T-helper 17 cell (primary cell): ENCODE results near the gene RACK1. TPM values are rescaled to one million over a fixed set of nuclear protein-coding genes. Genes with fewer than 3 reads are reported as not detected.
A peak's percentile ranks its signal among the peaks of the same experiment; 100 is the strongest.

ENCODE experiments used
- ATAC-seq: fragments of 150-1000 bp; cut with Tn5 transposase; 2 replicates; pipeline ENCODE4 v1.10.0; 2021; ENCODE audit warnings: mild to moderate bottlenecking, moderate library complexity
- DNase-seq, 3 donors: peaks; one replicate each; pipeline versions ENCODE4 v3.0.0 to v3.0.0-alpha.2; 2020 to 2021
- H3K9me3 ChIP-seq: one replicate; pipeline ENCODE4 v1.7.0; 2013; ENCODE audit warnings: low read length, mild to moderate bottlenecking; ENCODE audit not compliant: control insufficient read depth, poor library complexity, severe bottlenecking
- H3K27ac Mint-ChIP-seq: one replicate; pipeline ENCODE4 v1.8.0; 2022; ENCODE audit warnings: mild to moderate bottlenecking, moderate library complexity, mixed read lengths
- H3K27me3 Mint-ChIP-seq: one replicate; pipeline ENCODE4 v1.8.0; 2022; ENCODE audit warnings: mixed read lengths
- H3K36me3 Mint-ChIP-seq: one replicate; pipeline ENCODE4 v1.8.0; 2022; ENCODE audit warnings: low read depth, mixed read lengths
- H3K4me1 Mint-ChIP-seq: one replicate; pipeline ENCODE4 v1.8.0; 2022; ENCODE audit warnings: mild to moderate bottlenecking, mixed read lengths
- H3K4me3 Mint-ChIP-seq: one replicate; pipeline ENCODE4 v1.8.0; 2022; ENCODE audit warnings: mild to moderate bottlenecking, moderate library complexity, mixed read lengths
- total RNA-seq, 4 donors: library from RNA in 2 of 4; stranded (reverse) in 2 of 4; gene quantifications; one replicate each; pipeline ENCODE4 v1.2.3 and lab custom pipeline; 2022 to 2026

The RACK1 gene
- total RNA-seq, 2 donors from 2014 or later = 2,138 to 2,163 TPM

DNA sequence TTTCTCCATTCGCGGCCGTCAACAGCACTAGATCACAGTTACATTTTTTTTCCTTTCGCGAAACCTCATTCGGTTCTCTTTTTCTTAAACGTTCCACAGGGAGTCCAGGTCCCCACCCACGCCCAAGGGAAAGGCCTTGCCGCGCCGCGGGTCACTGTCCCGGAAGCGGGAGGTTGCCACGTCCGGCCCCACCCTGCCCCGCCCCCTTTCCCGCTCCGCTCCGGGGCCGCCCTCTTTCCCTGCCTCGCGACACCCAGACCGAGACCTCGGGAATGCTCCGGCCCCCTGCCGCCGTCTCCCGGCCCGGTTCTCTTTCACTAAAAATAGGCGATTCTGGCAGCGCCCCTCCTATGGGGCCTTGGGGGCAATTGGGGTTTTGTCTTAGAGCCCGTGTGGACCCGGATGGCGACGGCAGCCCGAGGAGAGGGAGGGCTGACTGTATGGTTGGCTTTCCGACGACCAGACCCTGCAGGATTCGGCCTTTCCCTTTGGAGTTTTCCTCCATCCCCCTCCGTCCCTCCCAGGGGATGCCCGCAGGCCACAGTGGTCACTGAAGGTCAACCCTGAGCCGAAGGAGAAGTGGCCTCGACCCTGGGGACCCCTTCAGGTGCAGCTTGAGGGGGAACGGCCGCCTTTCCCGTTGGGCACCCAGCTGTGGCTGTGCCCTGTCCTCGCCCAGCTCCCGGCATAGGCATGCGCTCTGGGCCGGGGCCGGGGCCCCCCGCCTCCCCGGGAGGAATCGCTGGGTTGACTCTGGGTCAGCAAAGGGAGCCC is 2.8 kb upstream of the RACK1 start:
- ATAC-seq (peak; percentile 25), DNase-seq (peak; percentile 26 to 70 (median 69))
- no peaks in the 10 kb centered on the region for H3K27me3 Mint-ChIP-seq
- H3K4me1 Mint-ChIP-seq = peaks cover 63% of the 10 kb centered on the region
- no peaks in the 10 kb centered on the region for H3K9me3 ChIP-seq
- peak overlapping the region; percentile 97 for H3K27ac Mint-ChIP-seq
- H3K4me3 Mint-ChIP-seq = peak overlapping the region; percentile 96
- peaks cover 5% of the 10 kb centered on the region for H3K36me3 Mint-ChIP-seq

DNA sequence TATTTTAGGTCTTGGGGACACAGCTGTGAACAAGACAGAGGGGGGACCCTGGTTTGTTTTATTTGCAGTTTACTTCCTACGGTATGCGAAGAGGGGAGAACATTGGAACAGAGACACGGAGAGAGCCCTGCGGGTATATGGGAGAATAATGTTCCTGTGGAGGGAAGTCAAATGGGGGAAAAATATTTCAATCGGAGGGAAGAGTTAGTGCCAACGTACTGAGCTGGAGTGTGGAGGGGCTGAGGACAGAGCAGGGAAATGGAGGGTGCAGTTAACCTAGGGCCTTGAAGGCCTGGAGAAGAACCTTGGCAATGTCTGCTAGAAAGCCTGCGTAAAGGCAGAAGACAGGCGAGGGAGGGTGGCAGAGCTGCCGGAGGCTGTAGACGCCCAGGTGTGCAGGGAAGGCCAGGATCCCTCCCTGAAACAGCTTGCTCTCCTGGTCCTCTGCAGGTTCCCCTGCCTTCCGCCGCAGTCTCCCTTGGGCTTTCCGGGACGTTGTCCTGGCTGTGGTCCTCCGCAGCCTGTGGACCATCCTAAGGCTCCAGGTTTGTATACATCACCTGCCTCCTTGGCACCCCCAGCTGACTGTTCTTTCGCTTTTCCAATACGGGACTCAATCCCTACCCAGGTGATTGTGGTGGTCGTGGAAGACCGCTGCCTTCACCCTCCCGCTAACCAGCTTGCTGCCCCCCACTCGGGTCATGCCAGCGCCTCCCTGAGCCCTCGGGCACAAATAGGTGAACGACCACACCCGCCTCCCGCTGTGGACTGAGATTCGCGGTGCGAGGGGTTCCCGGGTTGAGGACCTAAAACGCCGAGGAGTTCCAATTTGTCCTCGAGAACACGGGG is 1.9 kb upstream of the RACK1 start:
- ATAC-seq (no peak), DNase-seq (no peak)
- H3K9me3 ChIP-seq = no peaks in the 10 kb centered on the region
- peak overlapping the region; percentile 96 for H3K4me3 Mint-ChIP-seq
- peak overlapping the region; percentile 97 for H3K27ac Mint-ChIP-seq
- peaks cover 59% of the 10 kb centered on the region for H3K4me1 Mint-ChIP-seq
- no peaks in the 10 kb centered on the region for H3K27me3 Mint-ChIP-seq
- H3K36me3 Mint-ChIP-seq = peaks cover 4% of the 10 kb centered on the region

DNA sequence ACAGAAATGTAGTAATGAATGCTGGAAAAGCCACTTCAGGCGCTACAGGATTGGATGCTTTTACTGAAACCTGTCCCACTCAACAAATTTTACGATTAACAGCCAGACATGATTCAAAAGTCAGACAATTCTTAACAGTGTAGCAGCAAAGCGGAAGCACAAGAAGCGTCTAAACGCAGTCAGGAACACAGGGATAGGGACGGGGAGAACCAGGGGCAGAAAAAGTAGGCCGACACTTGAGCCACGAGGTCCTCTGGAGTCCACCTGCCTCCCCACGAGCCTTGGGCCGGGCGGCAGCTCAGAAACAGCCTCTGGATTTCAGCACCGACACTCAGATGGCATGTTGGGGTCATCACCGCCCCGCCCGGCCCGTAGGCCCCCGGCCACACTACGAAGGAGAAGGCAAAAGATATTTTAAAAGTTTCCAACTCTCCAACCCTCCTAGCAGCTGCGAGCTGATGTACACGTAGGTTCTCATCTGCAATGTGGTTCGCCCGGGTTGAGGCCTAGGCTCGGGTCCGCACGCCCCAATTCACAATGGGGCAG is 615 bp downstream of the RACK1 start:
- peaks cover 6% of the 10 kb centered on the region for H3K36me3 Mint-ChIP-seq
- H3K4me1 Mint-ChIP-seq = peaks cover 52% of the 10 kb centered on the region
- no peak for DNase-seq

DNA sequence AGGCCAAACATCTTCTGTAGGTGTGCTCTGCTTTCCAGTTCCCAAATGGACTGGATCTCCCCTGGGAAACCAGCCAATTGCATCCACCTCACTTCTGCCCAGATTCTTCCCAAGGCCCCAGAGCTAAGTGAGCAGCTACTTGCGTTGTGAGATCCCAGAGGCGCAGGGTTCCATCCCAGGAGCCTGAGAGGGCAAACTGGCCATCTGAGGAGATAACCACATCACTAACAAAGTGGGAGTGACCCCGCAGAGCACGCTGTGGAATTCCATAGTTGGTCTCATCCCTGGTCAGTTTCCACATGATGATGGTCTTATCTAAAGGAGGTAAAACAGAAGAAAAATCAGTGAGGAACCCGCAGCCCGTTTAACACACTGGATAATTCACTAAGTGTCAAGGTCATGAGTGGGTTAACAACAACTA is 1.7 kb downstream of the RACK1 start:
- H3K27ac Mint-ChIP-seq = peak overlapping the region; percentile 97
- ATAC-seq (no peak), DNase-seq (no peak)
- H3K4me3 Mint-ChIP-seq = peak overlapping the region; percentile 96
- H3K36me3 Mint-ChIP-seq = peaks cover 8% of the 10 kb centered on the region
- peaks cover 47% of the 10 kb centered on the region for H3K4me1 Mint-ChIP-seq
- no peaks in the 10 kb centered on the region for H3K27me3 Mint-ChIP-seq
- H3K9me3 ChIP-seq = no peaks in the 10 kb centered on the region

More for the DNA sequence above, 615 bp downstream of the RACK1 start:
- Mint-ChIP-seq H3K27me3 (no peaks in the 10 kb centered on the region), H3K4me3 (peak overlapping the region; percentile 96), H3K27ac (peak overlapping the region; percentile 97)
- no peak for ATAC-seq
- no peaks in the 10 kb centered on the region for H3K9me3 ChIP-seq

DNA sequence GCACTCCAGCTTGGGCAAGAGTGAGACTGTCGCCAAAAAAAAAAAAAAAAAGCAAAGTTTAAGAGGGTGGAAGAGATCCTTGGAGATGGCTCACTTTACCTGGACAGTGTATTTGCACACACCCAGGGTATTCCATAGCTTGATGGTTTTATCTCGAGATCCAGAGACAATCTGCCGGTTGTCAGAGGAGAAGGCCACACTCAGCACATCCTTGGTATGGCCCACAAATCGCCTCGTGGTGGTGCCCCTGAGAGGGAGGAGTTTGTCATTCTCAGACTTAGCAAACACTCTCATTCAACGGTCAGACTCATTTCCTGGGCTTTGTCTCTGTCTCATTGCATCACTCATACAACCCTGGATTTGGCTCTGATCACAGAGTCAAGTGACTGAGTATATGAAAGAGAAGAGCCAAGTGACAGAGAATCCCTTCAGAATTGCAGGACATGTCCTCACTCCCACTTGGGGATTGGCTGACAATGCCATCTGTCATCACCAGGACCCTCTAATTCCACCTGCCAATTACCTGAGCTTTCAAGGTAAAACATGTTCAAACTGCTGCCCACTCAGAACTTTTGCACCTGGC is 2.2 kb downstream of the RACK1 start:
- H3K36me3 Mint-ChIP-seq = peaks cover 8% of the 10 kb centered on the region
- ATAC-seq (peak; percentile 14), DNase-seq (no peak)
- H3K9me3 ChIP-seq = no peaks in the 10 kb centered on the region
- H3K27me3 Mint-ChIP-seq = no peaks in the 10 kb centered on the region
- peak overlapping the region; percentile 96 for H3K4me3 Mint-ChIP-seq
- H3K27ac Mint-ChIP-seq = peak overlapping the region; percentile 97
- peaks cover 47% of the 10 kb centered on the region for H3K4me1 Mint-ChIP-seq

DNA sequence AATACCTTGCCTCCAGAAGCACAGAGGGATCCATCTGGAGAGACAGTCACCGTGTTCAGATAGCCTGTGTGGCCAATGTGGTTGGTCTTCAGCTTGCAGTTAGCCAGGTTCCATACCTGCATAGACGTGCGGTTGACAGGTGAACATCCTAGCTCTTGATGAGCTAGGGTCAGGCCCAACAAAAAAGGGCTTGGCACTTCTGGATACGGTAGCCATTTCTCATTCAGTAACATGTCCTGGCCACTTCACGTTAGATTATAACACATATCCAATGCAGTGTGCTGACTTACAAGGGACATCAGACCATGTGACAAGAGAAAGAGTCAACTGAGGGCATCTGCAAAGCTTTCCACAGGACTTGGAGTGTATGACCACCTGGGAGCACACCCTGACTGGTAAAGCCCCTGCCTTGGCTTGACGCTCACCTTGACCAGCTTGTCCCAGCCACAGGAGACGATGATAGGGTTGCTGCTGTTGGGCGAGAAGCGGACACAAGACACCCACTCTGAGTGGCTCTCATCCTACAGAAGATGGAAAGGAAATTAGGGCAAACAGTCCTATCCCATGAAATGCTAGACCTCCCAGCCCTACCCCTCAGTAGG is 4.5 kb downstream of the RACK1 start:
- H3K4me3 Mint-ChIP-seq = peak overlapping the region; percentile 21
- H3K27ac Mint-ChIP-seq = peak overlapping the region; percentile 78
- no peaks in the 10 kb centered on the region for H3K9me3 ChIP-seq
- H3K27me3 Mint-ChIP-seq = no peaks in the 10 kb centered on the region
- ATAC-seq (no peak), DNase-seq (no peak)
- H3K4me1 Mint-ChIP-seq = peaks cover 33% of the 10 kb centered on the region
- peaks cover 10% of the 10 kb centered on the region for H3K36me3 Mint-ChIP-seq

DNA sequence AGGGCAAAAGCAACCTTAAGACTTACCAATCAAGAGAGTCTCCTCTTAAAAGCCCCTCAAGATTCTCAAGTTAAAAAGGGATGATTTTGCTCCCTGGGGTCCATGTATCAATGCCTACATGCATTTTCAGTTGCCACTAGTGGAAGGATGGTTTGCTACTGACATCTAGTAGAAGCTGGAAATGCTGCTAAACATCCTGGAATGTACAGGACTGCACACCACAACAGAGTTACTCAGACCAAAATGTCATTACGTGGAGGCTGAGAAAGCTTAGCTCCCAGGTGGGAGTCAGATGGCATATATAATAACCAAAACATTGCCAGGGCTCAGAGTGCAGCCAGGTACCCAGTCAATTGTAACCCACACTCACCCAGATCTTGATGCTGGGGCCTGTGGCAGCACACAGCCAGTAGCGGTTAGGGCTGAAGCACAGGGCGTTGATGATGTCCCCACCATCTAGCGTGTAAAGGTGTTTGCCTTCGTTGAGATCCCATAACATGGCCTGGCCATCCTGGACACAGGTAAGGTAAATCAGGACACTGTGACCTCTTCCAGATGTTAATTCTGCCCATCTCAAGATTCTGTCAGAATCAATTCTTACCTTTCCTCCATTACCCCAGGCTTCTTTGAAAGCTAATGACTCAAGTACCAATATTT is 5.8 kb downstream of the RACK1 start:
- Mint-ChIP-seq H3K27ac (no peak overlapping the region), H3K4me3 (peak overlapping the region; percentile 39), H3K4me1 (peaks cover 23% of the 10 kb centered on the region), H3K36me3 (peaks cover 8% of the 10 kb centered on the region), H3K27me3 (no peaks in the 10 kb centered on the region)
- DNase-seq (no peak), ATAC-seq (no peak)
- no peaks in the 10 kb centered on the region for H3K9me3 ChIP-seq

DNA sequence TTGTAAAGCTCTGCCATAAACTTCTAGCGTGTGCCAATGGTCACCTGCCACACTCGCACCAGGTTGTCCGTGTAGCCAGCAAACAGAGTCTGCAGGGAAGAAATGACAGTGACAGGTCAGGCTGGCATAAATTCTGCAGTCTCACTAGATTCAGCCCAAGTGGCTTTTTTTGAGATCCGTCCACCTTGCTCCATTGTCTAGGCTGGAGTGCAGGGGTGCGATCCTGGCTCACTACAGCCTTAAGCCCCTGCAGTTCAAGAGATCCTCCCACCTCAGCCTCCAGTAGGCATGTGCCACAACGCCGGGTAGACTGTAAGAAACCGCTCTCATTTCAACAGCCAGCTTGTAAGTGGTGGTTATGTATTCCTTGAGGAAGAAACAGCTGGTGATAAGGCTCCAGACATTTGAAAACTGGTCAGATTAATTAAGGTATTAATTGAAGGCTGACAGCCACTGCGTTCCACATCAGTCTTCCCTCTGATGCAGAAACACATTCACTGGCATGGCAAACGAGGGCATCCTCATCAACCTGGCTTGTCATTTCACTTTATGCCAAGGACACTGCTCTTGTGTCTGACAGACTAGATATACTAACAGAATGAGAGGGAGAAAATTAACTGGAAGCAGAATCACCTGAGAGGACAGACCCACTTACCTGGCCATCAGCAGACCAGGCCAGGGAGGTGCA is 6.6 kb downstream of the RACK1 start:
- Mint-ChIP-seq H3K4me3 (no peak overlapping the region), H3K27ac (peak overlapping the region; percentile 11), H3K4me1 (peaks cover 19% of the 10 kb centered on the region), H3K36me3 (peaks cover 10% of the 10 kb centered on the region), H3K27me3 (no peaks in the 10 kb centered on the region)
- H3K9me3 ChIP-seq = no peaks in the 10 kb centered on the region
- no peak for DNase-seq
- no peak for ATAC-seq

DNA sequence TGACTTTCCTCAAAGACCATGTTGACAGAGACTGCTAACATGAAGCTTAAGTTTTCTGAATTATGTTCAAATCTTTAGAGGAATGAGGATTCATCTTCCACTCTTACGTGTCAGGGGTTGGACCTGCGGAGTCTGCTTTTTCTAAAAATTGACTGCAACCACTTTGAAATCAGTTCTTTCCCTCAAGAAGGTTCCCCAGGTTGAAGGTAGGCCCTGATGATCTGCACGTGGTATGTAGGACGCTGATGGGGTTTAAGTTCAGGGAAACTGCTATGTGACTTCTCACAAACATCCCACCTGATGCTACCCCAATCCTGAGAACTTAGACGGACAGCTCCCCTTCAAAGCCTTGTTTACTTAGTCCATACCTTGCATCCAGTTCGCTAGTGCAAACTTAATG is 7.2 kb downstream of the RACK1 start:
- ATAC-seq (no peak), DNase-seq (no peak)
- Mint-ChIP-seq H3K27me3 (no peaks in the 10 kb centered on the region), H3K4me3 (no peak overlapping the region), H3K4me1 (peaks cover 15% of the 10 kb centered on the region), H3K36me3 (peaks cover 12% of the 10 kb centered on the region), H3K27ac (no peak overlapping the region)
- H3K9me3 ChIP-seq = no peaks in the 10 kb centered on the region

DNA sequence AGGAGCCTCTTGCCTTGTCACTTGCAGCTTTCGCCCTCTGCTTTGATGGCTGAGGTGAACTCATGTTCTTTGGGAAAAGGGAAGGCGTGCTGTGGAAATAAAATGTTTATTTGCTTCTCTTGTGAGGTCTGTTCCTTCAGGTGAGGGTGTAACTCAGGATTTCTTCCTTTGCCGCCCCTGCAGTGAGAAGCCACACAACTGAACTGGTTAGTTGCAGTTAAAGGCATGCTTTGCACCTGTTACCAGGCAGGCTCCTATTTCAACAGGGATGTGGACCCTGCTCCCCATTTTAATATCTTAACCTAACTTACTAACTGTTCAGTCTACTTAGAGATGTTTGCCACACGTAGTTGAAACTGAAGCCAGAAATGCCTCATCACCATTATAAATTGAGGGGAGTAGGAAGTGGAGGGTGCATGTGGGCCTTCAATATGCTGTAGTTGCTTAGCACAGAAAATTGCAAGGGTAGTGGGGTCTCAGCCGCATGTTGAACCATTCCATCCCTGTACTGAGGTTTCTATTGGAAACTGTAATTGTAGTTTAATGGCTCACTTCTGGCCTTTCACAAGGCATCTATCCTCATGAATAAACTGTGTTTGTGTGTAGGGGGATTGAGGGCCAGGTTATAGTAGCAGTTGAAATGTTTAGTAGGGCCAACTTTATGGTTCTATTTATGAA is 7.9 kb downstream of the RACK1 start:
- DNase-seq = no peak
- peak overlapping the region; percentile 78 for H3K27ac Mint-ChIP-seq
- H3K27me3 Mint-ChIP-seq = no peaks in the 10 kb centered on the region
- H3K36me3 Mint-ChIP-seq = peaks cover 13% of the 10 kb centered on the region
- no peak for ATAC-seq
- H3K4me1 Mint-ChIP-seq = peaks cover 17% of the 10 kb centered on the region
- H3K9me3 ChIP-seq = no peaks in the 10 kb centered on the region
- no peak overlapping the region for H3K4me3 Mint-ChIP-seq

DNA sequence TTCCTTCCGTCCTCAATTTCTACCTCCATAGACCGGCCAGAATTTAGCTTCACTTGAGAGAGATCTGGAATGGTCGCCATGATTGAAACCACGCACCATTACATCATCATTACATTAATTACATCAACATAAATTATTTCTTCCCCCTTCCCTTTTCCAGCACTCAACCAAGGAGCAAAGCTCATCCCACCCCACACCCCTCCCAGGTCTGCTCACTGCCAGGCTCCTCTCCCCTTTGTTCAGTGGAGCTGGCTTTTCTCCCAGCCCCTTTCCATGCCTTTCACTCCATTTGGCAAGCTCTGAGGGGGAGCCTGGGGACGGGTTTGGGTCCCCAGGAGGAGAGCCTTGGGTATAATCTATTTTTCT is 8.4 kb downstream of the RACK1 start:
- no peak for DNase-seq
- H3K27ac Mint-ChIP-seq = peak overlapping the region; percentile 78
- peaks cover 21% of the 10 kb centered on the region for H3K4me1 Mint-ChIP-seq
- no peak overlapping the region for H3K4me3 Mint-ChIP-seq
- no peaks in the 10 kb centered on the region for H3K9me3 ChIP-seq
- peaks cover 13% of the 10 kb centered on the region for H3K36me3 Mint-ChIP-seq
- no peak for ATAC-seq
- no peaks in the 10 kb centered on the region for H3K27me3 Mint-ChIP-seq
